Nephron (organoid): ENCODE measurements around the gene STARD5.

ENCODE experiments used
- H3K27ac Mint-ChIP-seq, 3 experiments: 2 replicates each; pipeline ENCODE4 v1.8.0; 2020; ENCODE audit warnings: mixed read lengths in 3 of 3, mild to moderate bottlenecking in 2 of 3, moderate library complexity in 1 of 3
- H3K27me3 Mint-ChIP-seq: 2 replicates; pipeline ENCODE4 v1.8.0; 2021; ENCODE audit warnings: low read depth, mild to moderate bottlenecking, moderate library complexity, mixed read lengths
- H3K36me3 Mint-ChIP-seq: 2 replicates; pipeline ENCODE4 v1.8.0; 2020; ENCODE audit warnings: low read depth, mixed read lengths
- H3K4me1 Mint-ChIP-seq: 2 replicates; pipeline ENCODE4 v1.8.0; 2020; ENCODE audit warnings: mixed read lengths
- H3K4me3 Mint-ChIP-seq, 3 experiments: 2 replicates each; pipeline ENCODE4 v1.8.0; 2020; ENCODE audit warnings: mild to moderate bottlenecking in 3 of 3, mixed read lengths in 3 of 3, moderate library complexity in 2 of 3
- H3K9me3 Mint-ChIP-seq: 2 replicates; pipeline ENCODE4 v1.8.0; 2020; ENCODE audit warnings: mixed read lengths
- CTCF ChIP-seq, 3 experiments: fragments of 200-600 bp; sonication (generic); IDR thresholded peaks; one replicate each; pipeline ENCODE4 v1.5.0; 2021; ENCODE audit warnings: antibody characterized with exemption in 3 of 3; ENCODE audit not compliant: unreplicated experiment in 3 of 3

Gene STARD5

GRCh38 chr15:81288040-81288439 is 35.9 kb downstream of the STARD5 start:
- no peak overlapping the region for H3K27ac Mint-ChIP-seq
- no peak overlapping the region for H3K4me3 Mint-ChIP-seq
- peaks cover 8% of the 10 kb centered on the region for H3K27me3 Mint-ChIP-seq
- no peaks in the 10 kb centered on the region for H3K4me1 Mint-ChIP-seq
- H3K36me3 Mint-ChIP-seq = no peaks in the 10 kb centered on the region
- H3K9me3 Mint-ChIP-seq = no peaks in the 10 kb centered on the region
- no peak for TF ChIP-seq CTCF (IDR thresholded peaks at IDR 0.05; ENCODE audit: unreplicated experiment in 3 of 3)

- H3K4me3 Mint-ChIP-seq = no peak overlapping the region
- H3K4me1 Mint-ChIP-seq = peaks cover 1% of the 10 kb centered on the region
- H3K27ac Mint-ChIP-seq = no peak overlapping the region
- no peaks in the 10 kb centered on the region for H3K9me3 Mint-ChIP-seq
- H3K27me3 Mint-ChIP-seq = peaks cover 8% of the 10 kb centered on the region
- TF ChIP-seq CTCF (IDR thresholded peaks at IDR 0.05; ENCODE audit: unreplicated experiment in 3 of 3) = no peak
- no peaks in the 10 kb centered on the region for H3K36me3 Mint-ChIP-seq
These were observed 37.3 kb downstream of the STARD5 start for GRCh38 chr15:81286621-81287121.

- TF ChIP-seq CTCF (IDR thresholded peaks at IDR 0.05; ENCODE audit: unreplicated experiment in 3 of 3) = no peak
- H3K4me1 Mint-ChIP-seq = peaks cover 6% of the 10 kb centered on the region
- H3K4me3 Mint-ChIP-seq = no peak overlapping the region
- H3K27ac Mint-ChIP-seq = no peak overlapping the region
- no peaks in the 10 kb centered on the region for H3K36me3 Mint-ChIP-seq
- H3K27me3 Mint-ChIP-seq = peaks cover 13% of the 10 kb centered on the region
- H3K9me3 Mint-ChIP-seq = no peaks in the 10 kb centered on the region
These were observed 38.5 kb downstream of the STARD5 start for GRCh38 chr15:81285461-81285860.

GRCh38 chr15:81284256-81285031 is 39.5 kb downstream of the STARD5 start:
- no peaks in the 10 kb centered on the region for H3K36me3 Mint-ChIP-seq
- H3K4me3 Mint-ChIP-seq = no peak overlapping the region
- TF ChIP-seq CTCF (IDR thresholded peaks at IDR 0.05; ENCODE audit: unreplicated experiment in 3 of 3) = no peak
- H3K9me3 Mint-ChIP-seq = peaks cover 2% of the 10 kb centered on the region
- peaks cover 6% of the 10 kb centered on the region for H3K4me1 Mint-ChIP-seq
- H3K27ac Mint-ChIP-seq = no peak overlapping the region
- peaks cover 18% of the 10 kb centered on the region for H3K27me3 Mint-ChIP-seq

GRCh38 chr15:81282911-81283310 is 41.0 kb downstream of the STARD5 start:
- H3K4me1 Mint-ChIP-seq = peaks cover 6% of the 10 kb centered on the region
- no peak overlapping the region for H3K27ac Mint-ChIP-seq
- H3K4me3 Mint-ChIP-seq = no peak overlapping the region
- no peak for TF ChIP-seq CTCF (IDR thresholded peaks at IDR 0.05; ENCODE audit: unreplicated experiment in 3 of 3)
- H3K27me3 Mint-ChIP-seq = peaks cover 16% of the 10 kb centered on the region
- H3K9me3 Mint-ChIP-seq = peaks cover 11% of the 10 kb centered on the region
- no peaks in the 10 kb centered on the region for H3K36me3 Mint-ChIP-seq

GRCh38 chr15:81282606-81282895 is 41.4 kb downstream of the STARD5 start:
- Mint-ChIP-seq H3K9me3 (peaks cover 13% of the 10 kb centered on the region), H3K27me3 (peaks cover 16% of the 10 kb centered on the region), H3K4me1 (peaks cover 6% of the 10 kb centered on the region), H3K27ac (no peak overlapping the region), H3K36me3 (no peaks in the 10 kb centered on the region), H3K4me3 (no peak overlapping the region)
- TF ChIP-seq CTCF (IDR thresholded peaks at IDR 0.05; ENCODE audit: unreplicated experiment in 3 of 3) = no peak
